ENCODE results near the gene GDPD2.

- TF ChIP-seq TCF4 (CRISPR knock-in tag; IDR thresholded peaks at IDR 0.05; ENCODE audit: borderline replicate concordance) (no peak), CREB5 (CRISPR knock-in tag; IDR thresholded peaks at IDR 0.05; ENCODE audit: low read depth) (no peak), PATZ1 (CRISPR knock-in tag; IDR thresholded peaks at IDR 0.05; ENCODE audit: borderline replicate concordance) (no peak), ESRRG (CRISPR knock-in tag; IDR thresholded peaks at IDR 0.05) (no peak), ISL1 (CRISPR knock-in tag; IDR thresholded peaks at IDR 0.05) (no peak), ZNF565 (CRISPR knock-in tag; conservative IDR thresholded peaks at IDR 0.05; ENCODE audit: low read depth) (no peak), ZFP3 (CRISPR knock-in tag; IDR thresholded peaks at IDR 0.05) (no peak), GLIS3 (CRISPR knock-in tag; IDR thresholded peaks at IDR 0.05) (no peak), PPARA (CRISPR knock-in tag; IDR thresholded peaks at IDR 0.05; ENCODE audit: borderline replicate concordance) (no peak), CSRNP3 (CRISPR knock-in tag; IDR thresholded peaks at IDR 0.05) (no peak), ZC3H10 (CRISPR knock-in tag; IDR thresholded peaks at IDR 0.05) (no peak), ZFP30 (CRISPR knock-in tag; IDR thresholded peaks at IDR 0.05) (no peak)
These were observed 47.8 kb downstream of the GDPD2 start for GRCh38 chrX:70470850-70471289.
